ENCODE measurements around the gene MOB3B.

The MOB3B gene

DNA sequence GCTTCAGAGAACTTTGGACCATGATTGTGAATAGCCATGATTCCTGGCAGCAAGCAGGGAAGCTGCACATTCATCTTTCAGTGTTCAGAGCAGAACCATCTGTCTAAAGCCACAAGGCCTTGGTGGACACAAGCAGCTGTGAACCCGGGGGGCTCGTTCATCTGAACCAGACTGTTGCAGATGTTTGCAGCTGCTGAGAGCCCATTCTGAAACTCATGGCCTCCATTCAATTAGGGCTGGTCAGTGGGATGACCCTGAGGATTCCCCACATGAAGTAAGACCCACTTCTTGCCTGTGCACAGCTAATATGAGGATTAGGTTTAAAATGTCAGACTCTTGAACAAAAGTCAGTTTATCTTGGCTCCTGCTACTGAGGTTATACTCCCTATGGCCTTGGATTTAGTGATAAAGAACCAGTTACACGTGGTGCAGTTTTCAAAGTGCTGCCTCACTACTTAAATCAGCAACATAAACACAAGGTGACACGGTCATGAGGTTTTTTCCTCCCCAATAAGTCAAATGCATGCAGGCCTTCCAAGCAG lies 115.3 kb downstream of the MOB3B start:
- DNase-seq = no peak

DNA sequence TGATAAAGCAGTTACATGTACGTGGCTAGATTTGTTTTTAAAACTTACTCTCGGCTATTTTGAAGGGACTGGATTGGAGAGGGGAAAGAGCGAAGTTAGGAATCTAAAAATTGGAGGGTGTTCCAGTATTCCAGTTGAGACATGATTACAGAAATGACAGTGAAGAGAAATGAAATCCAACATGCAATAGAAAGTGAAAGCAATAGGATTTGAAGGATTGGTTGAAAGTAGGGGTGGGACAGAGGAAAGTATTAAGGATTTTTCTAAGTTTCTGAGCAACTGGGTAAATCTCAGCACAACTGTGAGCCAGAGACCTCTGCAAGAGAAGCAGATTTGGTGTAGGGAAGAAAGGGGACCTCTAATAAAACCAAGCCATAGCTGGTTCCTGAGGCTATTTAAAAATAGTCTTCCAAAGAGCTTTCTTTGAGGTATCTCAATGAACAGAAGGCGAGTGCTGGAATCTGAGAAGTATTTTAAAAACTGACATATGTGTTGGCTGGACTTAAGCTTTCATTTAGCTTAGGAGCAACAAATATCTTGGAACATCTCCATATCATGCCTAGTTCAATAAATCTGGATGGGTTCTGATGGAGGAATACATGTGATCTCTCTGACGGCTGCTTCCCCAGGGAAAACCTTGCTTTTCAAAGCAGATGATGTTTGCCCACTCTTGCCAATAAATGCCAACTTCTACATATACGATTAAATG lies 115.9 kb downstream of the MOB3B start:
- no peak for DNase-seq

- no peak for DNase-seq
These were observed 116.7 kb downstream of the MOB3B start for GRCh38 chr9:27412963-27413362.

DNA sequence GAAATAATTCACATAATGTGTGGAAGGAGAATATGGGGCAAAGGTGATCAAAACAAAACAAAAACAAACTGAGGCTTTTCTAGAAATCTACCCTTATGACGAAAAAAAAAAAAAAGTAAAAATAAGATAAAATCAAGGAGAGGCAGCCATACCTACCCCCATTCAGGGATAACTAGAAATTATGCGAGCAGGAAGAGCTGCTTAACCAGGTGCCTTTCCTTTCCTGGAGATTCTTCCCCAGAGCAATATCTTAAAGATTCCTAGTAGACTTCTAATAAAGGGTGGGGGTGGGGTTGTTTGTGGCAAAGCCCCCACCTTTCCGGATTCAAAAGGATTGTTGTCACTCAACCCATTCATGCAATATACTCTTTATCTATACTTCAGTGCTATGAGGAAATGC lies 117.5 kb downstream of the MOB3B start:
- no peak for DNase-seq

DNA sequence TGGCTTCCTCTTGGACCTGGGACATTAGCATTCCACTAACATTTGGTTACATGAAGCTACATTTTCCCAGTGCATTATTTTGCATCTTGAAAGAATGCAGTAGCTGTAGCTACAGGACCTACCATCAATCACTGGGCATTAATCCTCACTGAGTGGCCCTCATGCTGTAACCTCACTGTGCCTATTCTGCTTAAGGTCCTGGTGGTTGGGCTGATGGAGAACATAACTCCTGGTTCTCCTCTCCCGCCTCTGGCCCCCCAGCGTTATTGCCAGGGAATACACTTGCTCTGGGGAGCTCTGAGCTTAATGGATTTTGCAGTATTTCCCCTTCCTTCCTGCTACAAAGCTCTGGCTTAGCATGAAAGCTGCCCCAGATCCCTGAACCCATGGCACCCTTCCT lies 121.1 kb downstream of the MOB3B start:
- no peak for DNase-seq

- DNase-seq = no peak
These were observed 121.6 kb downstream of the MOB3B start for GRCh38 chr9:27408001-27408400.

DNA sequence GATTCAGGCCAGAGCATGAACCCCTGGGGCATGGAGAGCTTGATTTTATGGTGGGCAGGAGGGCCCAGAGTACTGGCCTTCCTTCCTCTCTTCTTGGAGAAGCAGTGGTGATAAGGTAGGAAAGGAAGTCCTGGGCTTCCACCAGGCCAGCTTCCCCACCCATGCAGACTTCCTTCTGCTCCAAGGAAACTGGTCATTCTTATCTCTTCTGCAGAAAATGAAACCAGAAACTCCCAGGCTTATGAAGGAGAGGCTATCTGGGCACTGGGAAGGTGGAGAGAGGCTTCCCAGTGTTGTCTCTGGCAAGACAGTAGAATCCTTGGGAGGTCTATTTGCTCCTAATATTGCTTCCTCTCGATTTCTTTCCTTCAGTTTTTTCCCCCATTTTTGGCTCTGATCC lies 122.1 kb downstream of the MOB3B start:
- no peak for DNase-seq

DNA sequence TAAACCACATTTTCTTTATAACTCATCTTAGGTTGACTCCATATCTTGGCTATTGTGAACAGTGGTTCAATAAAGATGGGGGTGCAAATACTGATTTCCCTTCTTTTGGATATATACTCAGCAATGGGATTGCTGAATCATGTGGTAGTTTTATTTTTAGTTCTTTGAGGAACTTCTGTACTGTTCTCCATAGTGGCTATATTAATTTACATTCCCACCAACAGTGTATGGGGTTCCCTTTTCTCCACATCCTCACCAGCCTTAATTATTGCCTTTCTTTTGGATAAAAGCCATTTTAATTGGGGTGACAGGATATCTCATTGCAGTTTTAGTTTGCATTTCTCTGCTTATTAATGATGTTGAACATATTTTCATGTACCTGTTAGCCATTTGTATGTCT lies 125.0 kb downstream of the MOB3B start:
- no peak for DNase-seq

- DNase-seq = no peak
These were observed 127.0 kb downstream of the MOB3B start for GRCh38 chr9:27402626-27403025.

- DNase-seq = peak; percentile 41
These were observed 129.2 kb downstream of the MOB3B start for GRCh38 chr9:27400334-27400880.

GRCh38 chr9:27398982-27399653 lies 130.5 kb downstream of the MOB3B start:
- peak; percentile 57 for DNase-seq

DNA sequence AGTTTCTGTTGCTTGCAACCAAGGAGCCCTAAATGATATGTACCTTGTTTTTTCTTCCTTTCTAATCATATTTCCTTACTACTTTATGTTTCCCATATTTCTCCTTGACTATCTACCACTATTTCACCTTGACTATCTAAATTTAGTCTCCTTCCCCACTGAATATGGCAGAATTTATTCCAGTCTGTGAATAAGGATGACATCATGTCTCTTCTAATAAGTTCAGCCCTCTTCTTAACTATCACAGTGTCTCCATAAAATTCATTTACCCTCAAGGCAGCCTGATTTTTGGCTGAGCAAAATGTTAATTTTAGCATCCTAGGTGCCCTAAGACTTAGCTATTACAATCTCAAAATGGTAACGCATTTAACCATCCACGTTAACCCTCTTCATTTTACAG lies 133.1 kb downstream of the MOB3B start:
- DNase-seq = no peak

- DNase-seq = peak; percentile 27
These were observed 134.1 kb downstream of the MOB3B start for GRCh38 chr9:27395484-27395921.

DNA sequence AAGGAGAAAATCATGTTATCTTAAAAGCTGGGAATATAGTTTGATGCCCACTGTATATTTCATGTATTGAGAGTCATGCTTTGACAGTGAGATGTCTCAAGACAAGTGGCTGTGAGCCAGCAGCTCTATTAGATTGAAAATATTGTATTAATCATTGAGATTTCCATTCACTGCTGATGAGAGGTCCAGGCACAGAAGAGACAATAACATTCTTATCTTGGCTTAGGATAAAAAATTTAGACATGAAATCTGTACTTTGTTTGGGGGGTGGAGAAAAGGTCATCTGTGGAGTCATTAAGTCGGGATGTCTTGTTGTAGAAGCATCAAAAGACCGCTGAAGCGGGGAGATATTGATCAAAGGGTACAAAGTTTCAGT lies 134.8 kb downstream of the MOB3B start:
- no peak for DNase-seq

DNA sequence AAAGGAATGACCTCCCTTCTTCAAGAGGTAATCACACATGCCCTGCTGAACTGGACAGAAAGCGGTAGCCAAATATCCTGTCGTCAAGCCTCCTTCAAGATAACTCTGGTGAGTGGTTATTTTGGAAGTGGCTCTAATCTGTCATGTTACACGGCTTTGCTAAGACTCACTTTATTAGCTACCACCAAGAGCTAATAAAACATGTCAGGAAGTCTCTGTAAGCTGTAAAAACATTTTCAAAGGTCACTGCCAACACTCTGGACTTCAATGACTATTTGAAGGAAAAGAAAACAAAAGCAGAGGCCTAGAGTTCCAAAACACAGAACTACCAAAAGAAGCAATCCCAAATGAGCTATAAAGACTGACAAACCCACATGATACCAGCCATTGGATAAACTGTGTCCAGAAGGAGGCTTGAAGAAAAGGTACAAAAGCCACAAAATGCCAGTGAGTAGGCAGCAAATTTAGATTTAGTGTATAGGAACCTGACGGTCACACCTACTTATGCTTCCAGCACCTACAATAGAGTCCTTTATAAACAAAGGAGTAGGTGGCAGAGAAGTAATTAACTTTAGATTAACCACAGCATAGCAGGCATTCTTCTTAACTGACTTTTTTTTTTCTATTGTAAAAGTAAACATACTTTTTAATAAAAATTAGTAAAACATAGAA lies 135.3 kb downstream of the MOB3B start:
- DNase-seq = no peak

DNA sequence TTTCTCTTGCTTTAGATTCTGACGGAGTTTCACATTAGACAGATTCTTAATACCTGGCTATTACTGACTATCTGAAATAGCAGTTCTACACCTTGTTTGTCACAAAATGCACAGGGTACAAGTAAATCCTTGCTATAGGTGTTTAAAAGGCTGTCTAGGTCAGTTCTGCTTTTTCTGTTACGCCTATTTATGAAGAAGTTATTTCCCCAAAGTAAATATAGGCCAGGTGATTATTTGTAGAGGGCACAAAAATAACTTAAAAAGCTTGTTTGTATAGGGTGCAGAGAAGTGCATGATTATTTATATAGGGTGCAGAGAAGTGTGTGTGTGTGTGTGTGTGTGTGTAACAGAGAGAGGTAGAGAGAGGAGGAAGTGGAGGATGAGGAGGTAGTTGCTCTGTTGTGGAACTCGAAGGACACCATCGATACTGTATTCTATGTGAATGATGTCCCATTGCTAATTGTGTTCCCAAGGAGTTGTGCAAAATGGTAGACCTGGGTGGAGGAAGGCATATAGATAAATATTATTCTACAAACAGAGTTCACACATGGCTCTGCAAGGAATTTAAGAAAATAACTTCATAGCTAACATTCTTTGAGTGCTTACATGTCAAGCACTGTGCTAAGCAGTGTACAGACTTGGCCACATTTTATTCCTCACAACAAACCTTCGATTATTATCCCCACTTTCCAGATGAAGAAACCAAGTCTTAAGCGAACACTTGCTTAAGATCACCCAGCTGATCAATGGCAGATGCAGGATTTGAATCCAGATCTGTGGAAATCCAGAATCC lies 136.4 kb downstream of the MOB3B start:
- DNase-seq = no peak

DNA sequence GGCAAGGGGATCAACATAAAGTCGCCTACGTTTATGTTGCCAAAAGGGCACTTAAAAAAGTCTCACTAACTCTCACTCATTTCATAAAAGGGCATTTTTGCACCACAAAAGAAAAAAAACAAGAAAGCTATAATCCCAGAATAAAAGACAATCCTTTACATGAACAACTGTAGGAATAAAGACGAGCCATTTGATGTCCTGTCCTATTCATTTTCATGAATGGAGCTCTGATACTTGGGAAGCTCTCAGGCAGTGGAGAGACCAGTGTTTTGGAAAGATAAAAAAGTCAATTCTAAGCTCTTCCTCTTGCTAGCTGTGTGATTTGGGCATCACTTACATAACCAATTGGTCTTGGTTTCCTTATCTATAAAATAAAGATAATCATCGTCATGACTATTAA lies 137.2 kb downstream of the MOB3B start:
- no peak for DNase-seq

DNA sequence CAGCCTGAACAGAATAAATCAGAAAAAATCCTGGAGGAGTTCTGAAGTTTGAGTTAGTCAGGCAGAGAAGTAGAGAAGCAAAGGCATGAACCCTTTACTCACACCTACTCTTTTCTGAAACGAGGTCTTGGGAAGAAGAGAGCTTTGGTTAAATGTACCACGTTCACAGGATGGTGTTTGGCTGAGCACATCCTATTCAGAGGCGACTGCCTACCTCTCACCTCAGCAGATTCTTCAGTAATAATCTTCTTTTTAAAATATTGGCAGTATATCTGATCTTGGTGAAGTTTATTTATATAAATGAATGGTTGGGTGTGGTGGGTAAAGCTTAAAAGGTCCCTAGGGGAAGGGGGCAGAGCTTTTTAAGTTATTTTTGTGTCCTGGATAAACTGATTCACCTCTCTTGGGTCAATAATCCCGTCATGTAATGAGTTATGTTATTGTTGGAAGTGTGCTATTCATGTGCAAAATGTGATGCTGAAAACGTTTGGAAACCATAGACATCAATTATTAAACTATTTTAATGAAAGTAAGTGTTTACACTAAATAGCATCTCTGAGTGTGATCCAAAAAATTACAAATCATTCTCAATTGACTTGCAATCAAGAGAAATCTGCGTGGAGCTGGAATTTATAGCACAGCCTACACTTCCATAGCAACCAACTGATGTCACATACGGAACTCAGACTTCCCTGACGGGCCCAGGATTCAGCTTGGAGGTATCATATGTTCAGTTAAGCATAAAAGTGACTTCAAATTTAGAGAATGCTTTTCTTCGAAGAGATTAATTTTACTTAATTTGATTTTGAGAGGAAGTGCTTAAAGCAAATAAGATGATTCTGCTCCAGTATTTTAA lies 138.3 kb downstream of the MOB3B start:
- no peak for DNase-seq

DNA sequence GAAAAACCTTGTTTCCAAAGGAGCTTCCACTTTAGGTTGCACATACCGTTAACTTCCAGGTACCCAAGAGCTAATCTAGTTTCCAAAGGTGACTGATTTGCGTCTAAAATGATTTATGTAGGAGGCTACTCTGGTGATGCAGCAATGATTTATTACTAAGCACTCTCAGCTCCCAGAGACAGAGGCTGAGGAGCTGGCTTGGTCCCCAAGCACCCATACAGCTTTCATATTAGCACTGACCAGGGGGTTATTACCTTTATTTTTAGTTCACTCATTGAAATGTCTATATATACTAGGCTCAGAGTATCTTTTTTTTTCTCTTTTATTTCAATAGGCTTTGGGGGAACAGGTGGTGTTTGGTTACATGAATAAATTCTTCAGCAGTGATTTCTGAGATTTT lies 141.5 kb downstream of the MOB3B start:
- no peak for DNase-seq

- no peak for DNase-seq
These were observed 141.9 kb downstream of the MOB3B start for GRCh38 chr9:27387722-27388121.

DNA sequence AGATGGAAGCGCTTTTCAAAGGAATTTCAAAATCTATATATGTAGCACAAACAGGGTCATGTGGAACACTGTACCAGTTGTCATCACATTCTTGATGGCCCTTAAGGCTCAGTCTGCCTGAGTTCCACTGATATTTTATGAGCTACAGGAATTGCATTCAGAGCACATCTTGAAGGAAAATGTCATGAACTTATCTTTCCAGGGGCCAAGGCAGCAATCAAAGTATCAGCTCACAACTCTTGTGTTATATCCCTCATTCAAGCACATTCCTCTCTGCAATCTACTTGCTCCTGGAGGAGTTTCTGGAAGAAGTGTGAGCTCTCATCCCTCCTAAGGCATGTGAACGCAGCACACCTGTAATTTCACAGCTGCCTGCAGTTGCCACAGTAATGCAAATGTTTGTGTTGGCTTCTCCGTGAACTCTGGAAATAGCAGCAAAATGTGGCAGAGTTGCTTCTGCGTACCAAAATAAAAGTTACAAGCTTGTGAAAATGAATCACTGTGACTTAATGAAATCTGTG lies 143.0 kb downstream of the MOB3B start:
- DNase-seq = no peak

Data from NCI-H187 treated with DMSO at 0.1 percent for 48 hours (cell line).